K562 (cell line): ENCODE measurements around the gene FAM219B. TPM values are rescaled to one million over a fixed set of nuclear protein-coding genes. Genes with fewer than 3 reads are reported as not detected.

Experiments used
- ATAC-seq: fragments of 200-7000 bp; cut with Tn5 transposase; 3 replicates; pipeline ENCODE4 v1.9.1; 2020; ENCODE audit warnings: moderate library complexity
- BruUV-seq: library from RNA; stranded (reverse); fragments of 400-500 nt; replicated peaks from 2 replicates; lab custom pipeline; 2021; lab: Mats Ljungman, UMichigan
- CTCF ChIA-PET: fragments of 300-600 bp; formaldehyde crosslinking; extraction: SDS; loops from one replicate; lab custom pipeline; 2021; ENCODE audit warnings: low intra/inter-chr PET ratio; lab: Yijun Ruan, JAX
- POLR2A ChIA-PET: fragments of 300-600, 350-650 bp; sonication (Branson Sonifier 250); formaldehyde crosslinking; extraction: SDS; loops from one replicate; lab custom pipeline; 2021; ENCODE audit warnings: antibody characterized with exemption, inconsistent platforms; lab: Yijun Ruan, JAX
- DNase-seq, 4 experiments: peaks; one replicate each; pipeline versions ENCODE4 v3.0.0 to v3.0.0-alpha.2; 2011 to 2018; ENCODE audit warnings: low spot score in 3 of 4, mixed read lengths in 3 of 4; ENCODE audit errors: extremely low read depth in 1 of 4
- FAIRE-seq: peaks from 2 replicates; lab custom pipeline; 2011; peaks lifted over from hg19 to GRCh38; lab: Jason Lieb, UNC
- H2AFZ ChIP-seq: 2 replicates; pipeline ENCODE4 v1.6.0; 2011; ENCODE audit warnings: low read depth, low read length, control low read depth, inconsistent platforms
- H3K27ac ChIP-seq: fragments of 200-600 bp; 3 replicates; pipeline ENCODE4 v1.8.0; 2011; ENCODE audit warnings: low read depth, mild to moderate bottlenecking, control low read depth, inconsistent platforms, low read length, moderate library complexity, mixed read lengths; ENCODE audit errors: extremely low read depth
- H3K27me3 ChIP-seq, 2 experiments: fragments of 300-600 bp in 1 of 2; 2 replicates in 1 of 2; 3 replicates in 1 of 2; pipeline versions ENCODE4 v1.6.0 to v1.8.0; 2011; ENCODE audit warnings: inconsistent platforms in 2 of 2, low read length in 2 of 2, mild to moderate bottlenecking in 1 of 2, mixed read lengths in 1 of 2, moderate library complexity in 1 of 2; ENCODE audit not compliant: control insufficient read depth in 2 of 2, insufficient read depth in 2 of 2
- H3K36me3 ChIP-seq: fragments of 300-600 bp; 3 replicates; pipeline ENCODE4 v1.8.0; 2011; ENCODE audit warnings: mild to moderate bottlenecking, low read length, inconsistent platforms; ENCODE audit not compliant: control insufficient read depth, insufficient read depth
- H3K4me1 ChIP-seq, 2 experiments: fragments of 200-600 bp in 1 of 2; replicated peaks in 1 of 2; 2 replicates in 1 of 2; 3 replicates in 1 of 2; pipeline versions ENCODE4 v1.5.1 to v1.8.0; 2011; ENCODE audit warnings: inconsistent platforms in 2 of 2, low read length in 2 of 2, mild to moderate bottlenecking in 1 of 2, mixed read lengths in 1 of 2, moderate library complexity in 1 of 2; ENCODE audit not compliant: control insufficient read depth in 2 of 2, insufficient read depth in 2 of 2
- H3K4me2 ChIP-seq: 2 replicates; pipeline ENCODE4 v1.6.1; 2011; ENCODE audit warnings: low read length, control low read depth, inconsistent platforms, mixed read lengths; ENCODE audit not compliant: insufficient read depth
- H3K4me3 ChIP-seq: fragments of 200-600 bp; sonication (generic), shearing (Covaris generic); 2 replicates; pipeline ENCODE4 v1.5.1; 2016; ENCODE audit warnings: control low read depth, inconsistent platforms
- H3K79me2 ChIP-seq: fragments of 200-600 bp; 3 replicates; pipeline ENCODE4 v1.8.0; 2011; ENCODE audit warnings: low read length, inconsistent platforms; ENCODE audit not compliant: control insufficient read depth, insufficient read depth
- H3K9ac ChIP-seq, 2 experiments: 2 replicates each; pipeline versions ENCODE4 v1.6.0 to v1.6.1; 2011; ENCODE audit warnings: low read depth in 2 of 2, low read length in 2 of 2, control low read depth in 1 of 2, inconsistent platforms in 1 of 2, mild to moderate bottlenecking in 1 of 2, mixed read lengths in 1 of 2; ENCODE audit not compliant: insufficient read depth in 1 of 2
- H3K9me1 ChIP-seq: one replicate; pipeline ENCODE4 v1.6.0; 2011; ENCODE audit warnings: inconsistent platforms, mild to moderate bottlenecking, low read length, moderate library complexity; ENCODE audit not compliant: control insufficient read depth, insufficient read depth
- H3K9me3 ChIP-seq: replicated peaks from 2 replicates; pipeline ENCODE4 v1.5.1; 2011; ENCODE audit warnings: low read depth, low read length, inconsistent platforms; ENCODE audit not compliant: control insufficient read depth, insufficient read depth
- H4K20me1 ChIP-seq: replicated peaks from 2 replicates; pipeline ENCODE4 v1.6.1; 2011; ENCODE audit warnings: low read length, inconsistent platforms, mixed read lengths; ENCODE audit not compliant: control insufficient read depth, insufficient read depth
- ELK3 ChIP-seq: fragments of 450-650 bp; formaldehyde crosslinking; IDR thresholded peaks from 2 replicates; pipeline ENCODE4 v1.4.0; 2020; ENCODE audit warnings: mild to moderate bottlenecking
- FOXK2 ChIP-seq, 2 experiments: fragments of 450-650 bp; IDR thresholded peaks in 1 of 2; conservative IDR thresholded peaks in 1 of 2; 2 replicates each; pipeline ENCODE4 v1.6.1; 2016; ENCODE audit warnings: low read depth in 2 of 2, mild to moderate bottlenecking in 1 of 2
- GABPB1 ChIP-seq: sonication (generic); formaldehyde crosslinking; IDR thresholded peaks from 2 replicates; pipeline ENCODE4 v1.8.0; 2022; ENCODE audit warnings: mild to moderate bottlenecking, missing genetic modification reagents
- HCFC1 ChIP-seq: IDR thresholded peaks from 2 replicates; pipeline ENCODE4 v1.6.1; 2012; ENCODE audit warnings: low read depth, low read length, improper control_type of control experiment
- HMBOX1 ChIP-seq: sonication (generic); IDR thresholded peaks from 2 replicates; pipeline ENCODE4 v1.6.1; 2016
- IRF1 ChIP-seq: sonication (generic); formaldehyde crosslinking; IDR thresholded peaks from 2 replicates; pipeline ENCODE4 v1.8.0; 2022; ENCODE audit warnings: missing genetic modification reagents, mild to moderate bottlenecking, borderline replicate concordance
- KLF10 ChIP-seq: fragments of 250-450 bp; sonication (Bioruptor Pico); IDR thresholded peaks from 2 replicates; pipeline ENCODE4 v1.6.1; 2021; ENCODE audit warnings: matching md5 sums
- NCOA1 ChIP-seq: fragments of 450-650 bp; IDR thresholded peaks from 2 replicates; pipeline ENCODE4 v1.6.1; 2016; ENCODE audit warnings: low read depth
- RFX5 ChIP-seq: IDR thresholded peaks from 2 replicates; pipeline ENCODE4 v1.6.1; 2011; ENCODE audit warnings: low read depth, mild to moderate bottlenecking, improper control_type of control experiment, low read length
- SMAD3 ChIP-seq: fragments of 450-650 bp; formaldehyde crosslinking; conservative IDR thresholded peaks from 2 replicates; pipeline ENCODE4 v1.4.0; 2020; ENCODE audit warnings: mild to moderate bottlenecking
- TCF7L2 ChIP-seq: fragments of 150-350 bp; IDR thresholded peaks from 2 replicates; pipeline ENCODE4 v1.6.1; 2016; ENCODE audit warnings: low read depth, mild to moderate bottlenecking, low read length, moderate library complexity
- ZBTB11 ChIP-seq, 3 experiments: fragments of 200-800 bp in 1 of 3; fragments of 250-450 bp in 1 of 3; fragments of 450-650 bp in 1 of 3; sonication (Bioruptor Pico) in 1 of 3; sonication (Bioruptor generic) in 1 of 3; formaldehyde crosslinking in 1 of 3; IDR thresholded peaks; 2 replicates each; pipeline versions ENCODE4 v1.6.1 to v1.8.0; 2016 to 2022; ENCODE audit warnings: mild to moderate bottlenecking in 2 of 3, missing genetic modification characterization in 2 of 3, missing compliant biosample characterization in 1 of 3, moderate library complexity in 1 of 3
- ZNF165 ChIP-seq: fragments of 250-450 bp; sonication (Bioruptor Pico); IDR thresholded peaks from 2 replicates; pipeline ENCODE4 v1.4.0; 2020; ENCODE audit warnings: borderline replicate concordance
- ZNF398 ChIP-seq: fragments of 250-450 bp; sonication (Bioruptor Pico); IDR thresholded peaks from 2 replicates; pipeline ENCODE4 v1.8.0; 2021; ENCODE audit warnings: moderate library complexity, mild to moderate bottlenecking, inconsistent platforms
- ZNF785 ChIP-seq: fragments of 250-450 bp; sonication (Bioruptor Pico); IDR thresholded peaks from 2 replicates; pipeline ENCODE4 v1.4.0; 2020; ENCODE audit warnings: mild to moderate bottlenecking
- WGBS: fragments of 100-300 bp; shearing (Covaris generic); methylation state at CpG from one replicate; pipeline ENCODE4 v1.1.6; 2016; ENCODE audit warnings: low coverage, mixed read lengths; ENCODE audit not compliant: insufficient coverage; ENCODE audit errors: missing lambda C conversion rate; 5-methylcytosine and 5-hydroxymethylcytosine counted together
- in situ Hi-C: fragments of 300-500 bp; cut with MboI; formaldehyde crosslinking; loops from 4 replicates; pipeline ENCODE4 v1.15.0; 2018; ENCODE audit warnings: inconsistent platforms, mixed read lengths
- intact Hi-C: fragments of 100-400 bp; cut with micrococcal nuclease; formaldehyde crosslinking; loops from 2 replicates; pipeline ENCODE4 v1.14.2; 2022
- polyA plus RNA-seq, 8 experiments: library from polyadenylated mRNA; depleted of rRNA in 4 of 8; stranded (reverse) in 5 of 8; unstranded in 3 of 8; fragments of >200 nt; fragmentation: Nextera tagmentation in 2 of 8; fragmentation: Illumina TruSeq in 1 of 8; extraction: Ambion mirVana in 2 of 8; extraction: Trizol in 1 of 8; gene quantifications; 2 replicates each; pipeline versions ENCODE4 v1.2.1 to v1.2.3, GENCODE V29; 2011 to 2014; ENCODE audit warnings: inconsistent platforms in 1 of 8, missing spikeins in 1 of 8
- total RNA-seq, 7 experiments: library from RNA; depleted of rRNA in 6 of 7; stranded (reverse); fragments of >200 nt in 6 of 7; fragmentation: Illumina TruSeq in 2 of 7; extraction: Trizol in 2 of 7; gene quantifications; 2 replicates each; pipeline versions ENCODE4 v1.2.1 to v1.2.3, GENCODE V29; 2011 to 2021; ENCODE audit warnings: low replicate concordance in 1 of 7

FAM219B gene
- total and polyA plus RNA-seq, 9 of the 15 experiments (the other 6 are each of a cell fraction or from before 2014, with no cell fraction given), result 6.8 to 50.4 (median 29.4) TPM

GRCh38 chr15:74924525-74924924 lies 17.9 kb upstream of the FAM219B start:
- DNase-seq, result no peak
- BruUV-seq, result no TSS peak
- Histone ChIP-seq H2AFZ (no peak overlapping the region), H3K9ac (no peak overlapping the region), H3K79me2 (peaks cover 26% of the 10 kb centered on the region), H3K4me2 (no peak overlapping the region), H3K9me1 (no peaks in the 10 kb centered on the region), H4K20me1 (no peaks in the 10 kb centered on the region), H3K36me3 (peaks cover 88% of the 10 kb centered on the region), H3K4me3 (no peak overlapping the region), H3K27me3 (no peaks in the 10 kb centered on the region), H3K9me3 (no peaks in the 10 kb centered on the region), H3K27ac (no peak overlapping the region), H3K4me1 (no peaks in the 10 kb centered on the region; a peak in 1 of 5 replicates)
- in situ Hi-C loops (no loop called here), intact Hi-C loops (no loop called here)
- ChIA-PET POLR2A (interaction anchor here (1.0 to 2.2 kb wide), 2 partner anchors 10 to 13 kb away, joined by 3 to 4 read pairs; no protein-coding TSS in a partner anchor), CTCF (no interaction called here)
- ATAC-seq, result no peak
- no peak for FAIRE-seq
- 90% methylated on average over 3 of the region's 3 CpGs for WGBS
- no peak for TF ChIP-seq HCFC1
- TF ChIP-seq KLF10 (CRISPR knock-in tag), result no peak
- no peak for TF ChIP-seq GABPB1 (CRISPR knock-in tag)
- no peak for TF ChIP-seq RFX5
- TF ChIP-seq SMAD3 (CRISPR knock-in tag), result no peak
- no peak for TF ChIP-seq ZNF398 (CRISPR knock-in tag)
- no peak for TF ChIP-seq HMBOX1
- no peak for TF ChIP-seq NCOA1
- TF ChIP-seq ZBTB11 (CRISPR knock-in tag; IDR thresholded peaks at IDR 0.05), result no peak
- no peak for TF ChIP-seq ZNF785
- no peak for TF ChIP-seq ELK3 (CRISPR knock-in tag)
- TF ChIP-seq FOXK2 (conservative IDR thresholded peaks at IDR 0.05 in 1 of 2, IDR thresholded peaks at IDR 0.05 in 1 of 2; ENCODE audit: low read depth in 2 of 2), result no peak
- TF ChIP-seq ZNF165, result no peak
- no peak for TF ChIP-seq TCF7L2
- TF ChIP-seq IRF1 (CRISPR knock-in tag), result no peak
